Heart left ventricle (tissue), 16 donors: ENCODE data around the gene HOXD8. TPM values are rescaled to one million over a fixed set of nuclear protein-coding genes. Genes with fewer than 3 reads are reported as not detected.
A peak's percentile ranks its signal among the peaks of the same experiment; 100 is the strongest.

Experiments used
- ATAC-seq, 4 donors: fragments of 200-7000 bp; cut with Tn5 transposase; one replicate each; pipeline ENCODE4 v1.9.1; 2020 to 2022; ENCODE audit warnings: moderate library complexity in 4 of 4, mild to moderate bottlenecking in 3 of 4, moderate number of reproducible peaks in 1 of 4
- DNase-seq, 5 donors: peaks; one replicate each; pipeline ENCODE4 v3.0.0-alpha.2; 2020
- H3K27ac ChIP-seq, 12 donors: fragments of 200-600 bp; sonication (generic) in 4 of 12; one replicate each; pipeline versions ENCODE4 v1.5.0 to v1.8.0; 2016 to 2022; ENCODE audit warnings: mild to moderate bottlenecking in 2 of 12
- H3K27me3 ChIP-seq, 9 donors: fragments of 200-600 bp; sonication (generic) in 2 of 9; one replicate each; pipeline versions ENCODE4 v1.5.1 to v1.8.0; 2016 to 2022; ENCODE audit warnings: mild to moderate bottlenecking in 3 of 9
- H3K36me3 ChIP-seq, 9 donors: fragments of 200-600 bp; sonication (generic) in 2 of 9; one replicate each; pipeline versions ENCODE4 v1.5.0 to v1.8.0; 2018 to 2022; ENCODE audit warnings: mild to moderate bottlenecking in 2 of 9
- H3K4me1 ChIP-seq, 12 donors: fragments of 200-600 bp; sonication (generic) in 4 of 12; one replicate each; pipeline versions ENCODE4 v1.5.0 to v1.8.0; 2016 to 2022; ENCODE audit warnings: mild to moderate bottlenecking in 3 of 12
- H3K4me3 ChIP-seq, 12 donors: fragments of 200-600 bp; sonication (generic) in 4 of 12; one replicate each; pipeline versions ENCODE4 v1.5.0 to v1.8.0; 2017 to 2022; ENCODE audit warnings: mild to moderate bottlenecking in 9 of 12, moderate library complexity in 4 of 12
- H3K9me3 ChIP-seq, 12 donors: fragments of 200-600 bp; sonication (generic) in 4 of 12; one replicate each; pipeline versions ENCODE4 v1.5.0 to v1.8.0; 2016 to 2022; ENCODE audit warnings: mild to moderate bottlenecking in 1 of 12
- CTCF ChIP-seq, 12 donors: fragments of 200-600 bp; sonication (generic) in 4 of 12; IDR thresholded peaks; one replicate each; pipeline versions ENCODE4 v1.5.0 to v1.8.0; 2018 to 2022; ENCODE audit warnings: antibody characterized with exemption in 12 of 12, mild to moderate bottlenecking in 5 of 12
- POLR2A ChIP-seq, 2 donors: fragments of 450-650 bp; IDR thresholded peaks; one replicate each; pipeline ENCODE4 v1.6.1; 2017; ENCODE audit warnings: antibody characterized with exemption in 2 of 2, mild to moderate bottlenecking in 2 of 2, moderate library complexity in 2 of 2
- WGBS, 4 donors: extraction: QIAGEN DNeasy Blood & Tissue Kit in 2 of 4; methylation state at CpG; one replicate each; pipeline versions ENCODE4 v1.1.5 to v1.1.7; 2013 to 2018; 5-methylcytosine and 5-hydroxymethylcytosine counted together
- intact Hi-C, 10 donors: fragments of 100-400 bp; cut with DNase I; formaldehyde crosslinking; loops; one replicate each; pipeline versions ENCODE4 v1.11.1 to v1.14.2; 2022
- polyA plus RNA-seq, 2 donors: library from polyadenylated mRNA; stranded (reverse); fragments of 200-250 nt; gene quantifications; one replicate each; pipeline ENCODE4 v1.2.3, GENCODE V29; 2013
- total RNA-seq, 9 donors: library from RNA; depleted of rRNA in 2 of 9; stranded (reverse); fragments of >200 nt in 2 of 9; fragmentation: NEBNext Ultra II Directional in 3 of 9; extraction: Animal tissue kit (Norgen Biotek cat#: 25700) in 3 of 9; gene quantifications; one replicate each; pipeline versions ENCODE4 v1.1.0 to v1.2.4, GENCODE V29; 2016 to 2023
- donor health status: ischemic (EF 13 %, LVEDD 7.1; RV severe dilation, severe dysfunction).
- donor health status: healthy with polysubstance abuse.
- donor health status: DM: no; HTN: yes; CAD: no.
- donor health status: DM: no; HTN: no; CAD: no.
- donor health status: ischemic (EF 25% LVEDD 6.9; RV normal size, moderate dysfunction).
- donor health status: ischemic (EF 25% LVEDD 5.7; RV mildly dilated, moderate dysfunction).
- donor health status: healthy.
- donor health status: DM: yes; HTN: yes; CAD: no.
- donor health status: ischemic (EF 35%, LVEDD 5.7; RV mildly dilated, moderate dysfunction).
- donor health status: nonischemic (EF 11% LVEDD 7.7; RV severe dilation, severe dysfunction).
- donor health status: DM: yes; HTN: yes; CAD: no.
- donor health status: PGD.
- donor health status: ischemic (EF 29% LVEDD 5.4; RV normal size, mild dysfunction).
- donor health status: nonischemic (EF 23%, LVEDD 6.1; RV moderate dilation, normal function).

The HOXD8 gene
- total and polyA plus RNA-seq, 11 donors, result 0.21 to 1.8 (median 0.53) TPM

DNA sequence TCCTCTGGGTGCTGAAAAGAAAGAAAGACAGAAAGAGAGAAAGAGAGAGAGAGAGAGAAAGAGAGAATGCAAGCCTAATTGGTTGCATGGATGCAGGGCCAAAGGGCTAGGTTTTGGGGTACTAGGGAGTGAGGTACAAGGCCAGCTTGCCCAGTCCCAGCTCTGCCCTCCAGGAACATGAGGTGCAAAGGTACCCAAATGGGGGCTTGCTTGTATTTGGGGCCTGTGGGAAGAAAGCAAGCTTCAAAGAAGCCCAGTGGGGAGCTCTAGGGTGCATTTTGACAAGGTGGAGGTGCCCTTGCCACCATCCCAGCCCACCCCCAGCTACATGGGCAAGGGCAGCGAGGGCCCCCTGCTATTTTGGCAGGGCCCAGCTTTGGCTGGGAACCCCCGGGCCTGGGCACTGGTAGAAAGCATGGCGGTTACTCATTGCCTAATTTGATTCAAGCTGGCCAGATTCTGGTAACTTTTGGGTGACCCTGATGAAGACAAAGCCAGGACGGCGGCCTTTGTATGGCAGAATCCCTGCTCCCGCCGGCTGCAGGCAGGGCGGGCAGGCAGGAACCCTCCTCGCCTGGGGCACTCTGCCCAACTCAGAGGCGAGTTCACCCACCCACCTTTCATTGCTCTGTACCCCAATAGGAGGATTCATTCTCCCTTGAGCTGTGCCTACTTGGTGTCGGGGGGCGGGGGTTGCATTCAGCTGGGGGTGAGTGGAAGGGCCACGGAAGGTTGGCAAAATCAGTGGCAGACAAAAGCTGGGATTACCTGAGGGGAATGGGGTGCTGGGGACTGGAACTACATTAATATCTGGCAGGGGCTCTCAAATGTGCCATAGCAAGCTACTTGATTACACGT, 21.3 kb downstream of the HOXD8 start:
- TF ChIP-seq CTCF (IDR thresholded peaks at IDR 0.05), result no peak
- TF ChIP-seq POLR2A (IDR thresholded peaks at IDR 0.05), result no peak

DNA sequence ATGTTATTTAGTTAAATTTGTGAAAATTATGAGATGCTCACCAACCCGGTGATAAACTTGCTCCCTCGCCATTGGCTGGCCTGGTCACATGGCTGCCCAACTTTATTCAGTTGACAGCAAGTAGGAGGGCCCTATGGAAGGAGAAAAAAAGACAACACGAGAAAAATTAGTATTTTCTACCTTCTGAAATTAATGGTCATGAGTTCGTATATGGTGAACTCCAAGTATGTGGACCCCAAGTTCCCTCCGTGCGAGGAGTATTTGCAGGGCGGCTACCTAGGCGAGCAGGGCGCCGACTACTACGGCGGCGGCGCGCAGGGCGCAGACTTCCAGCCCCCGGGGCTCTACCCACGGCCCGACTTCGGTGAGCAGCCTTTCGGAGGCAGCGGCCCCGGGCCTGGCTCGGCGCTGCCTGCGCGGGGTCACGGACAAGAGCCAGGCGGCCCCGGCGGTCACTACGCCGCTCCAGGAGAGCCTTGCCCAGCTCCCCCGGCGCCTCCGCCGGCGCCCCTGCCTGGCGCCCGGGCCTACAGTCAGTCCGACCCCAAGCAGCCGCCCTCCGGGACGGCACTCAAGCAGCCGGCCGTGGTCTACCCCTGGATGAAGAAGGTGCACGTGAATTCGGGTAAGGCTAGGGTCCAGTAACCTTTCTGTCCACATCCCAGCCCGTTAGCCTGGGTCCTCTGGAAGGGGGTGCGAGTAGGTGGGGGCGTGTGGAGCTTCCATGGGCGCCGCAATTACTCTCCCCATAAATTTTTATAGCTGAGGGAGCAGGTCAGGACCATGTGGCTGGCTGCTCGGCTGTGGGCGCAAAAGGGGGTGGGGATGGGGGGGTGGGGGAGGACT, 22.2 kb downstream of the HOXD8 start, which contains the start of gene HOXD4:
Gene HOXD4 (plus strand): TSS at position 109 of the 846 bp plus-strand sequence. CDS start 84 bp downstream, at position 193.
- H3K27ac ChIP-seq, result peak within 1 kb of the TSS in 3 of 12 donors; percentile 14 to 29 (median 18)
- H3K4me1 ChIP-seq, result peaks cover 0 to 12% (median 0%) of the 10 kb centered on the region in 12 donors
- H3K27me3 ChIP-seq, result peaks cover 71 to 100% (median 97%) of the 10 kb centered on the region in 9 donors
- no peak for TF ChIP-seq POLR2A (IDR thresholded peaks at IDR 0.05)
- TF ChIP-seq CTCF (IDR thresholded peaks at IDR 0.05), result no peak
- DNase-seq, result no peak
- intact Hi-C loops, result loop anchor here in 1 of 10 donors (10.0 kb wide), 1 partner anchor 113 kb away; the partner anchor contains the start of gene MTX2
- H3K9me3 ChIP-seq, result no peaks in the 10 kb centered on the region
- peak within 1 kb of the TSS in 10 of 12 donors; percentile 0 to 44 (median 23) for H3K4me3 ChIP-seq
- 4 to 24% (median 17%) methylated on average over 38 to 55 of the region's 55 CpGs for WGBS, 4 donors
- no peaks in the 10 kb centered on the region for H3K36me3 ChIP-seq
- no peak for ATAC-seq

More for the DNA sequence above, 21.3 kb downstream of the HOXD8 start:
- peaks cover 0 to 12% (median 0%) of the 10 kb centered on the region in 12 donors for H3K4me1 ChIP-seq
- no peaks in the 10 kb centered on the region for H3K36me3 ChIP-seq
- H3K9me3 ChIP-seq, result no peaks in the 10 kb centered on the region
- no peak overlapping the region for H3K27ac ChIP-seq
- peaks cover 67 to 100% (median 96%) of the 10 kb centered on the region in 9 donors for H3K27me3 ChIP-seq
- ATAC-seq, result no peak
- intact Hi-C loops, result loop anchor here in 1 of 10 donors (10.0 kb wide), 1 partner anchor 114 kb away; the partner anchor contains the start of gene MTX2
- no peak for DNase-seq
- no peak overlapping the region for H3K4me3 ChIP-seq
- WGBS, 4 donors, result 15 to 39% (median 31%) methylated on average over 13 to 14 of the region's 14 CpGs

DNA sequence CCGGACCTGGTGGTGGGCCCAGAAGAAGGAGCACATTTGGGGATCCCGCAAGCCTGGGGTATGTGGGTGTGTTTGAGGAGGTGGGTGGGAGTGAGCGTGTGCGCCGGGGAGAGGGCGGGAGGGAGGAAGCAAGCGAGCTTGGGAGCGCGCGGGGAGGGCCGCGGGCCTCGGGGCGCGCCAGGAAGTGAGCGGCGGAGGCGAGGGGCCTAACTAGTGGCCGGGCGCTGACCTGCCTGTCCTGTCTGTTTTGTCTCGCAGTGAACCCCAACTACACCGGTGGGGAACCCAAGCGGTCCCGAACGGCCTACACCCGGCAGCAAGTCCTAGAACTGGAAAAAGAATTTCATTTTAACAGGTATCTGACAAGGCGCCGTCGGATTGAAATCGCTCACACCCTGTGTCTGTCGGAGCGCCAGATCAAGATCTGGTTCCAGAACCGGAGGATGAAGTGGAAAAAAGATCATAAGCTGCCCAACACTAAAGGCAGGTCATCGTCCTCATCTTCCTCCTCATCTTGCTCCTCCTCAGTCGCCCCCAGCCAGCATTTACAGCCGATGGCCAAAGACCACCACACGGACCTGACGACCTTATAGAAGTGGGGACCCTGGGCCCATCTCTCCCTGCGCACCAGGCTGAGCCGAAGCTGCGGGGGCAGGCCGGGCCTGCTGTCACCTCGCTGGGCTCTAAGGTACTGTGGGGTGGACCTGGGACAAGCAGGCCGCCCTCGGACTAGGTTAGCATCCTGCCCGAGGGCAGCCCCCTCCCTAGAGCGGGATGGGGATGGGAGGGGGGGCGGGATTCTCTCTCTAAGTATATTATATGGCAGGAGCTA, 23.1 kb downstream of the HOXD8 start:
- no peaks in the 10 kb centered on the region for H3K36me3 ChIP-seq
- peak overlapping the region in 4 of 12 donors; percentile 14 to 29 (median 16) for H3K27ac ChIP-seq
- H3K4me3 ChIP-seq, result peak overlapping the region in 5 of 12 donors; percentile 3 to 44 (median 37)
- H3K4me1 ChIP-seq, result peaks cover 0 to 21% (median 6%) of the 10 kb centered on the region in 12 donors
- no peak for DNase-seq
- ATAC-seq, result no peak
- H3K9me3 ChIP-seq, result no peaks in the 10 kb centered on the region
- peaks cover 71 to 100% (median 98%) of the 10 kb centered on the region in 9 donors for H3K27me3 ChIP-seq
- WGBS, 4 donors, result 10 to 25% (median 17%) methylated on average over 46 to 48 of the region's 48 CpGs
- intact Hi-C loops, result loop anchor here in 1 of 10 donors (10.0 kb wide), 1 partner anchor 112 kb away; the partner anchor contains the start of gene MTX2
- no peak for TF ChIP-seq POLR2A (IDR thresholded peaks at IDR 0.05)
- TF ChIP-seq CTCF (IDR thresholded peaks at IDR 0.05), result no peak
